PC-3 (cell line): ENCODE data around the gene FSD1L.

ENCODE experiments used
- CTCF ChIP-seq: fragments of 300-600 bp; sonication (generic); conservative IDR thresholded peaks from 2 replicates; pipeline ENCODE4 v1.5.1; 2017; ENCODE audit warnings: antibody characterized with exemption, low read depth, mild to moderate bottlenecking, low read length
- EZH2 ChIP-seq: fragments of 300-600 bp; sonication (generic); IDR thresholded peaks from one replicate; pipeline ENCODE4 v1.6.1; 2017; ENCODE audit warnings: antibody characterized with exemption, mild to moderate bottlenecking, low read length; ENCODE audit not compliant: unreplicated experiment

DNA sequence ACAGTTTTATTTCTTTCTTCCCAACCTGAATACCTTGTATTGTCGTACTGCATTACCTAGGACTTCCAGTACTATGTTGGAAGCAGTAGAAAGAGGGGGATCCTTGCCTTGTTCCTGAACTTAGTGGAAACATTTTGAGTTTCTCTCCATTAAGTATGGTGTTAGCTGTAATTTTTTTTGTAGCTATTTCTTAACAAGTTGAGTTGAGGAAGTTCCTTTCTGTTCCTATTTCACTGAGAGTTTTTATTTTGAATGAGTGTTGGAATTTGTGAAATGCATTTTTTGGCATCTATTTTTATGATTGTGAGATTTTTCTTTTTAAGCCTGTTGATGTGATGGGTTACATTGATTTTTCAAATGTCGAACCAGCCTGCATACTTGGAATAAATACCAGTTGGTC lies 49.0 kb downstream of the FSD1L start:
- TF ChIP-seq CTCF, result no peak
- TF ChIP-seq EZH2, result no peak
